Ishikawa (cell line): Measurements from ENCODE around the gene S100A6.

ENCODE experiments used
- CEBPB ChIP-seq: IDR thresholded peaks from 2 replicates; pipeline ENCODE4 v1.6.1; 2012
- CREB1 ChIP-seq: IDR thresholded peaks from 2 replicates; pipeline ENCODE4 v1.6.1; 2012; ENCODE audit warnings: low read depth
- EGR1 ChIP-seq: IDR thresholded peaks from 2 replicates; pipeline ENCODE4 v1.6.1; 2012
- EP300 ChIP-seq: IDR thresholded peaks from 2 replicates; pipeline ENCODE4 v1.6.1; 2012; ENCODE audit warnings: borderline replicate concordance
- FOXM1 ChIP-seq: IDR thresholded peaks from 2 replicates; pipeline ENCODE4 v1.6.1; 2012; ENCODE audit warnings: low read depth, borderline replicate concordance
- NFIC ChIP-seq: IDR thresholded peaks from 2 replicates; pipeline ENCODE4 v1.6.1; 2012
- RAD21 ChIP-seq: IDR thresholded peaks from 2 replicates; pipeline ENCODE4 v1.6.1; 2012; ENCODE audit warnings: low read depth
- TAF1 ChIP-seq: IDR thresholded peaks from 2 replicates; pipeline ENCODE4 v1.6.1; 2012; ENCODE audit warnings: low read depth, mild to moderate bottlenecking
- TCF12 ChIP-seq: IDR thresholded peaks from 2 replicates; pipeline ENCODE4 v1.6.1; 2012; ENCODE audit warnings: low read depth
- TEAD4 ChIP-seq: IDR thresholded peaks from 2 replicates; pipeline ENCODE4 v1.6.1; 2012
- YY1 ChIP-seq: IDR thresholded peaks from 2 replicates; pipeline ENCODE4 v1.6.1; 2012; ENCODE audit warnings: low read depth
- ZBTB7A ChIP-seq: IDR thresholded peaks from 2 replicates; pipeline ENCODE4 v1.6.1; 2012; ENCODE audit warnings: low read depth
- TF ChIP-seq, protein P1 (sequence below): IDR thresholded peaks from 2 replicates; pipeline ENCODE4 v1.6.1; 2012
- TF ChIP-seq, protein P2 (sequence below): IDR thresholded peaks from 2 replicates; pipeline ENCODE4 v1.6.1; 2012
- TF ChIP-seq, protein P3 (sequence below): IDR thresholded peaks from 2 replicates; pipeline ENCODE4 v1.6.1; 2012; ENCODE audit warnings: low read depth, mild to moderate bottlenecking

Gene S100A6

DNA sequence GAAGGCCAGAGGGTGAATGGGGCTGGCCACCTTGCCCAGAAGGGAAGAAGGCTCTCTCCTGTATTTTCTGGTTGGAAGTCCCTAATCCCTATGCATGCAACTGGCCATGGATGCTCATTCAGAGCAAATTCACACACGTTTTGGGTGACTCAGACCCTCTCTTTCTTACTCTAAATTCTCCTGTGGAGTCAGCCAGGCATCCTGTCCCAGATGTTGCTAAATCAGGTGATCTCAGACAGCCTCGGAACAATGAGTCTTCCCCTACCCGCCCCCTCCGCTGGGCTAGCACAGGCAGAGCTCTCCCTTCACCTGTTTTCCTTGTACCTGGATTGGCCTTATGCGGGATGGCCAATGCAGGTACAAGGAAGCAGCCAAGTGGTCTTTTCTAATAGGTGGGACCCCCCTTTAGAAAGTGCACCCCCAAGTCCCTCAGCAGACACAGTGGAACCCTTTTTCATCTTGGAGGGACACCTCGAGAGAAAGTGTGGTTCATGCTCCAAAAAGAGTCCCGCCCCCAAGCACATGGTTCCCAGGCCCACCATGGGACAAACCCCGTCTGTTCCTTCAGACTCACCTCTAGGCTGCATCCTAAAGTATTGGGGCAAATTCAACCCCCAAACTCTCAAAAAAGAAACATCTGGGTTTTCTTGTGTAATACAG, 8.6 kb downstream of the S100A6 start:
- TF ChIP-seq EGR1 (no peak), YY1 (no peak), TAF1 (no peak), CEBPB (no peak), NFIC (no peak), ZBTB7A (no peak), EP300 (no peak), RAD21 (no peak), TCF12 (no peak), CREB1 (no peak), TEAD4 (no peak), FOXM1 (no peak)
- TF ChIP-seq, protein P1, sequence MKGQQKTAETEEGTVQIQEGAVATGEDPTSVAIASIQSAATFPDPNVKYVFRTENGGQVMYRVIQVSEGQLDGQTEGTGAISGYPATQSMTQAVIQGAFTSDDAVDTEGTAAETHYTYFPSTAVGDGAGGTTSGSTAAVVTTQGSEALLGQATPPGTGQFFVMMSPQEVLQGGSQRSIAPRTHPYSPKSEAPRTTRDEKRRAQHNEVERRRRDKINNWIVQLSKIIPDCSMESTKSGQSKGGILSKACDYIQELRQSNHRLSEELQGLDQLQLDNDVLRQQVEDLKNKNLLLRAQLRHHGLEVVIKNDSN = no peak
- TF ChIP-seq, protein P2, sequence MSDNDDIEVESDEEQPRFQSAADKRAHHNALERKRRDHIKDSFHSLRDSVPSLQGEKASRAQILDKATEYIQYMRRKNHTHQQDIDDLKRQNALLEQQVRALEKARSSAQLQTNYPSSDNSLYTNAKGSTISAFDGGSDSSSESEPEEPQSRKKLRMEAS = no peak
- TF ChIP-seq, protein P3, sequence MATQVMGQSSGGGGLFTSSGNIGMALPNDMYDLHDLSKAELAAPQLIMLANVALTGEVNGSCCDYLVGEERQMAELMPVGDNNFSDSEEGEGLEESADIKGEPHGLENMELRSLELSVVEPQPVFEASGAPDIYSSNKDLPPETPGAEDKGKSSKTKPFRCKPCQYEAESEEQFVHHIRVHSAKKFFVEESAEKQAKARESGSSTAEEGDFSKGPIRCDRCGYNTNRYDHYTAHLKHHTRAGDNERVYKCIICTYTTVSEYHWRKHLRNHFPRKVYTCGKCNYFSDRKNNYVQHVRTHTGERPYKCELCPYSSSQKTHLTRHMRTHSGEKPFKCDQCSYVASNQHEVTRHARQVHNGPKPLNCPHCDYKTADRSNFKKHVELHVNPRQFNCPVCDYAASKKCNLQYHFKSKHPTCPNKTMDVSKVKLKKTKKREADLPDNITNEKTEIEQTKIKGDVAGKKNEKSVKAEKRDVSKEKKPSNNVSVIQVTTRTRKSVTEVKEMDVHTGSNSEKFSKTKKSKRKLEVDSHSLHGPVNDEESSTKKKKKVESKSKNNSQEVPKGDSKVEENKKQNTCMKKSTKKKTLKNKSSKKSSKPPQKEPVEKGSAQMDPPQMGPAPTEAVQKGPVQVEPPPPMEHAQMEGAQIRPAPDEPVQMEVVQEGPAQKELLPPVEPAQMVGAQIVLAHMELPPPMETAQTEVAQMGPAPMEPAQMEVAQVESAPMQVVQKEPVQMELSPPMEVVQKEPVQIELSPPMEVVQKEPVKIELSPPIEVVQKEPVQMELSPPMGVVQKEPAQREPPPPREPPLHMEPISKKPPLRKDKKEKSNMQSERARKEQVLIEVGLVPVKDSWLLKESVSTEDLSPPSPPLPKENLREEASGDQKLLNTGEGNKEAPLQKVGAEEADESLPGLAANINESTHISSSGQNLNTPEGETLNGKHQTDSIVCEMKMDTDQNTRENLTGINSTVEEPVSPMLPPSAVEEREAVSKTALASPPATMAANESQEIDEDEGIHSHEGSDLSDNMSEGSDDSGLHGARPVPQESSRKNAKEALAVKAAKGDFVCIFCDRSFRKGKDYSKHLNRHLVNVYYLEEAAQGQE = no peak

DNA sequence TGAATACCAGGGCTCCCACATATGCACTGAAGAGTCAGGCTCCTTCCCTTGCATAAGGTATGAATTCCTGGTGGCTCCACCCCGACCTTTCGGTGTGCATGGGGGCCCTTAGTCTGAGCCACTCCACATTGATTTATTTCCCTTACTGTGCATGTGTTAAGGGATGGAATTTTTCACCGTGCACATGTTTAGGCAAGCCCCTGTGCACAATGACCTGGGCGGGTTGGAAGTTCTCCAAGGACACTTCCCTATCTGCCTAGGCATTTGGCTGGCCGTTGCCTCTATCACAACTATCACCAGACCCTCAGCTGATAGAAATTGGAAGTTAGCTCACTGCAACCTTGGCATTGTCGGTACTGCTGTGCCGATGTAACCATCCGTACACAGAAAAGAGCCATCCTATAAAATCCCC, 9.7 kb downstream of the S100A6 start:
- no peak for TF ChIP-seq RAD21
- TF ChIP-seq FOXM1 = no peak
- TF ChIP-seq NFIC = no peak
- TF ChIP-seq TEAD4 = no peak
- TF ChIP-seq TCF12 = no peak
- TF ChIP-seq, protein P1 = no peak
- TF ChIP-seq YY1 = no peak
- TF ChIP-seq CREB1 = no peak
- TF ChIP-seq EP300 = no peak
- no peak for TF ChIP-seq TAF1
- TF ChIP-seq, protein P2 = no peak
- TF ChIP-seq ZBTB7A = no peak
- TF ChIP-seq, protein P3 = no peak

DNA sequence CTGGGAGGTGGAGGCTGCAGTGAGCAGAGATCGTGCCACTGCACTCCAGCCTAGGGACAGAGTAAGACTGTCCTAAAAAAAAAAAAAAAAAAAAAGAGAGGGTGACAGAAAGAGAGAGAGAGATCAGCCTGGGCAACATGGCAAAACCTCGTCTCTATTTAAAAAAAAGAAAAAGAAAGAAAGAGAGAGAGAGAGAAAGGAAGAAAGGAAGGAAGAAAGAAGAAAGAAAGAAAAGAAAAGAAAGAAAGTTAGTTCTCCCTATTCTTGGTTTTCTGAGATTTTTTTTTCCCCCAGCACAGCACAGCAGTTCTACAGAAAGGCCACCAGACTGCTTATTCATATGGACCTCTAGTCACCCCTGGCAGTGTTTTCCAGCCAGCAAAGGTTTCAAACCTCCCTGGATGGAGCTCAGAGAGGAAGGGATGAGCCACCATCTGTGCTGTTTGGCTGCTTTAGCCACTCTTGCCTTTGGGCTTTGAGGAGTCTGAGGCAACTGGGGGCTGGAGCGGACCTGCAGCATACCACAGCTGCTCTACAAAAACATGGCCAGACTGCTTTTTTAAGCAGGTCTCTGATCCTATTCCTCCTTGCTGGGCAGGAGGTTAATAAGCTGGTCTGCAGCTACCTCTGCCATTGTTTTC, 10.6 kb downstream of the S100A6 start:
- TF ChIP-seq EP300 (no peak), EGR1 (no peak), TAF1 (no peak), CEBPB (no peak), ZBTB7A (no peak), YY1 (no peak), FOXM1 (no peak), TEAD4 (no peak), NFIC (no peak), TCF12 (no peak), CREB1 (no peak), RAD21 (no peak)
- TF ChIP-seq, protein P3 = no peak
